Measurements from ENCODE around the gene TMC1. TPM values are rescaled to one million over a fixed set of nuclear protein-coding genes. Genes with fewer than 3 reads are reported as not detected.

The TMC1 gene
- polyA plus RNA-seq, 2 of the 4 experiments (the other 2 are of a cell fraction) = 0.12 to 0.17 TPM

DNA sequence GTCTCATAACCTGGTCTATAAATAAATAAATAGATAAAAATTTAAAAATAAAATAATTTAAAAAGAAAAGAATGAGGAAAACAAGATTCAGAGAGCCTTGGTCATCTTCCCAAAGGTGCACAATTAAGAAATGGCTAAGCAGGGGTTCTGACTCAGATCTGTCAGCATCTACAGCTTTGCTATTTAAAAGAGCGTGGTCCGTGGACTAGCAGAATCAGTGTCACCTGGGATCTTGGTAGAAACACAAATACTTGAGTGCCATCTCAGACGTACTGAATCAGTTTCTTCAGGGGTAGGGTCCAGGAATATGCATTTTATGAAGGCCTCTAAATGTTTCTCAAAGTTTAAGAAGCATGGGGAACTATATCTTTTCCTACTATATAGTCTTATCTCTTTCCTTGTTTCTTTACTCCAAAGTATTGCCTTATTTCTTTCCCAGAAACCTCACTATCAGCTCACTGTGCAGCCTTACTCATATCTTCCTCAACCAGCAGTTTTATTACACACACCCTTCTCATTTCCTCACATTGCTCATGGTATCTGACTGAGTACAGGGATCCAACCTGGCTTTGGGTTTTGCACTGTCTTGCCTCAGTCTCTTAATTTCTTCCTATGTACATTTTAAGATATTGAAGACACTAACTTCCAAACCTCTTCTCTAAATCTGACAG is 58.6 kb downstream of the TMC1 start:
- CTCF ChIA-PET = interaction anchor here (1.0 to 2.1 kb wide), 3 partner anchors 8 to 299 kb away, joined by 3 to 6 read pairs (median 3); no protein-coding TSS in a partner anchor
- DNase-seq (ENCODE audit: low read depth in 1 of 2, low spot score in 1 of 2) = no peak
- 60% methylated on average over 3 of the region's 3 CpGs for WGBS (ENCODE audit: missing lambda C conversion rate)
- FAIRE-seq = no peak
- POLR2A ChIA-PET = interaction anchor here (0.9 to 6.0 kb wide), 2 partner anchors 9 to 216 kb away, joined by 3 to 79 read pairs; partner anchors contain the start of gene ZFAND5
- H3K4me1 ChIP-seq = peaks cover 67% of the 10 kb centered on the region
- ATAC-seq = peak in 1 of 2 experiments; percentile 34; a peak in 2 of 6 replicates
- H3K9me3 ChIP-seq = no peaks in the 10 kb centered on the region
- no peak for TF ChIP-seq BHLHE40 (IDR thresholded peaks at IDR 0.05; ENCODE audit: low read depth, low read length)
- TF ChIP-seq, protein P1, sequence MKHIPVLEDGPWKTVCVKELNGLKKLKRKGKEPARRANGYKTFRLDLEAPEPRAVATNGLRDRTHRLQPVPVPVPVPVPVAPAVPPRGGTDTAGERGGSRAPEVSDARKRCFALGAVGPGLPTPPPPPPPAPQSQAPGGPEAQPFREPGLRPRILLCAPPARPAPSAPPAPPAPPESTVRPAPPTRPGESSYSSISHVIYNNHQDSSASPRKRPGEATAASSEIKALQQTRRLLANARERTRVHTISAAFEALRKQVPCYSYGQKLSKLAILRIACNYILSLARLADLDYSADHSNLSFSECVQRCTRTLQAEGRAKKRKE (CRISPR knock-in tag; IDR thresholded peaks at IDR 0.05; ENCODE audit: low read depth) = 0 out of 2 replicates have a peak, but pooled peaks have one; percentile 26
- TF ChIP-seq NPAS2 (CRISPR knock-in tag; IDR thresholded peaks at IDR 0.05; ENCODE audit: borderline replicate concordance) = no peak
- peak overlapping the region; percentile 67 for H3K4me2 ChIP-seq
- H3K4me3 ChIP-seq = no peak overlapping the region
- H3K27ac ChIP-seq = peak overlapping the region; percentile 72 to 89

DNA sequence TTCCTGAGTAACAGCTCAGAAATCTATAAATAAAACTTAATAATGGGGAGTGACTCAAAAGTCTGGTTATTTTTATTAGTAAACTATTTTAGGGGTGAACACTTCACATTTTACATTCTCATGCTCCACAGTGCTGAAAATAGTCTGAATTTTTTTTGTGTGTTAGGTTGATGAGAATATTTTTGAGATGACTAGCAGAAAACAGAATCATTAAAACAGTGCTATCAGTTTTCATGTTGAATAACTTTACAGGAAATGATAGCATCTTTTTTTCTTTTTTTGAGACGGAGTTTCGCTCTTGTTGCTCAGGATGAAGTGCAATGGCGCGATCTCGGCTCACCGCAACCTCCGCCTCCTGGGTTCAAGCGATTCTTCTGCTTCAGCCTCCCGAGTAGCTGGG is 60.3 kb downstream of the TMC1 start:
- DNase-seq (ENCODE audit: low read depth in 1 of 2, low spot score in 1 of 2) (no peak), FAIRE-seq (no peak), ATAC-seq (no peak)
- Histone ChIP-seq H3K4me1 (peaks cover 79% of the 10 kb centered on the region), H3K27ac (peak overlapping the region; percentile 49 to 72), H3K4me2 (peak overlapping the region; percentile 67), H3K4me3 (no peak overlapping the region), H3K9me3 (no peaks in the 10 kb centered on the region)
- ChIA-PET POLR2A (interaction anchor here (1.6 kb wide), 1 partner anchor 216 kb away, joined by 6 read pairs; the partner anchor contains the start of gene ZFAND5), CTCF (interaction anchor here (1.6 kb wide), 1 partner anchor 10 kb away, joined by 7 read pairs; no protein-coding TSS in a partner anchor)
- WGBS (ENCODE audit: missing lambda C conversion rate) = 91% methylated on average over 9 of the region's 9 CpGs
- TF ChIP-seq FOSL2 (IDR thresholded peaks at IDR 0.05) (no peak), FOSL2 (CRISPR knock-in tag; IDR thresholded peaks at IDR 0.05) (peak; percentile 46; the same call in 1 of the 2 replicates), MAFK (IDR thresholded peaks at IDR 0.05; ENCODE audit: partially characterized antibody) (no peak), GATA3 (IDR thresholded peaks at IDR 0.05; ENCODE audit: borderline replicate concordance) (no peak), HEYL (CRISPR knock-in tag; IDR thresholded peaks at IDR 0.05) (no peak), ESRRA (IDR thresholded peaks at IDR 0.05; ENCODE audit: borderline replicate concordance, low read length) (no peak)

- H3K9me3 ChIP-seq = no peaks in the 10 kb centered on the region
- ATAC-seq (no peak), FAIRE-seq (no peak), DNase-seq (ENCODE audit: low read depth in 1 of 2, low spot score in 1 of 2) (no peak)
- ChIA-PET POLR2A (no interaction called here), CTCF (interaction anchor here (0.6 to 1.8 kb wide), 4 partner anchors 9 to 1028 kb away, joined by 3 to 6 read pairs (median 4); no protein-coding TSS in a partner anchor)
- H3K4me1 ChIP-seq = peaks cover 70% of the 10 kb centered on the region
- H3K4me2 ChIP-seq = no peak overlapping the region
- peak overlapping the region; percentile 2 to 41; a peak in 2 of 6 replicates for H3K27ac ChIP-seq
- no peak overlapping the region for H3K4me3 ChIP-seq
- TF ChIP-seq JUNB (IDR thresholded peaks at IDR 0.05) (no peak), MAFK (IDR thresholded peaks at IDR 0.05; ENCODE audit: partially characterized antibody) (peak; percentile 86)
Observed at GRCh38 chr9:72583370-72583769, 62.0 kb downstream of the TMC1 start.

DNA sequence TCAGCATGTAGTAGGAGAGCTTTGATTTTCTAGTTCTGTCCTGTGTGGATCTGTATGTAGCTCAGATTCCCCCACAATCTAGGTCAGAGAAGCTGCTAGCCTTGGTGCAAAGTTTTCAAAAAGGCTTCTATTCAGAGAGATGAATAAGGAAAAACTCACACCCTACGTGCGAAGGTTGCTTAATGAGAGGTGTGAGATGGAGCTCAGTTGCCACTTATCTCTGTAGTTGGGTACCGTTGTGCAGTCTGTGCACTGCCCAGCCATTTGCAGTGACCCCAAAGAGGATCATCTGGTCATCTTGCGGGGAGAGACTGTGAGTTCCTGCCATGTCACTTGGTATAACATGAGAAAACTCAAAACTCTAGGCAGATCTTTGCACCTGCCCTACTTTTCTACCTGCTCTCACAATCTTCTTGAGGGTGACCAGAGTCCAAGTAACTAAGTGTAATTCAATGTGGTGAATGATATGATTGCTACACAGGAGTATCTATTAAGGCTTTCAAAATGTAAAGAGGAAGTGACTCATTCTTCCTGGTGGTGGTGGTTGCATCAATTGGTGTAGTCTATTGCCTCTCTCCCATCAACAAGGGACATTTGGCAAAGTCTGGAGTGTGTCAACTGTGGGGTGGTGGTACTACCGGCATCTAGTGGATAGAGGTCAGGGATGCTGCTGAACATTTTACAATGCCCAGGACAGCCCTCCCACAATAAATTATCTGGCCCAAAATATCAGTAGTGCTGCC is 65.2 kb downstream of the TMC1 start:
- DNase-seq (ENCODE audit: low read depth in 1 of 2, low spot score in 1 of 2) (peak; percentile 51 to 84), ATAC-seq (peak; percentile 86 to 88), FAIRE-seq (no peak)
- no peaks in the 10 kb centered on the region for H3K9me3 ChIP-seq
- peaks cover 47% of the 10 kb centered on the region for H3K4me1 ChIP-seq
- 66% methylated on average over 5 of the region's 5 CpGs for WGBS (ENCODE audit: missing lambda C conversion rate)
- CTCF ChIA-PET = interaction anchor here (0.9 to 2.0 kb wide), 10 partner anchors 11 to 305 kb away, joined by 3 to 7 read pairs (median 4); partner anchors contain the start of gene ZFAND5
- H3K27ac ChIP-seq = peak overlapping the region; percentile 72 to 83
- POLR2A ChIA-PET = interaction anchor here (0.7 to 2.0 kb wide), 5 partner anchors 8 to 294 kb away, joined by 3 to 24 read pairs (median 3); partner anchors contain the start of gene ZFAND5
- H3K4me2 ChIP-seq = peak overlapping the region; percentile 70
- no peak overlapping the region for H3K4me3 ChIP-seq
- TF ChIP-seq, protein P2, sequence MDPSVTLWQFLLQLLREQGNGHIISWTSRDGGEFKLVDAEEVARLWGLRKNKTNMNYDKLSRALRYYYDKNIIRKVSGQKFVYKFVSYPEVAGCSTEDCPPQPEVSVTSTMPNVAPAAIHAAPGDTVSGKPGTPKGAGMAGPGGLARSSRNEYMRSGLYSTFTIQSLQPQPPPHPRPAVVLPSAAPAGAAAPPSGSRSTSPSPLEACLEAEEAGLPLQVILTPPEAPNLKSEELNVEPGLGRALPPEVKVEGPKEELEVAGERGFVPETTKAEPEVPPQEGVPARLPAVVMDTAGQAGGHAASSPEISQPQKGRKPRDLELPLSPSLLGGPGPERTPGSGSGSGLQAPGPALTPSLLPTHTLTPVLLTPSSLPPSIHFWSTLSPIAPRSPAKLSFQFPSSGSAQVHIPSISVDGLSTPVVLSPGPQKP (IDR thresholded peaks at IDR 0.05; ENCODE audit: low read depth, low read length) = no peak
- TF ChIP-seq NFE2L2 (conservative IDR thresholded peaks at IDR 0.05; ENCODE audit: low read length) (no peak), EP300 (IDR thresholded peaks at IDR 0.05) (peak; percentile 77 to 82; a peak in 3 of 5 replicates), MAX (IDR thresholded peaks at IDR 0.05) (no peak), CBX2 (IDR thresholded peaks at IDR 0.05; ENCODE audit: borderline replicate concordance, low read depth) (no peak), ZNF302 (CRISPR knock-in tag; IDR thresholded peaks at IDR 0.05) (no peak), ZFP36 (IDR thresholded peaks at IDR 0.05; ENCODE audit: borderline replicate concordance, partially characterized antibody) (no peak), RFX5 (IDR thresholded peaks at IDR 0.05) (no peak), E2F6 (IDR thresholded peaks at IDR 0.05; ENCODE audit: borderline replicate concordance, low read depth) (no peak), MYC (IDR thresholded peaks at IDR 0.05; ENCODE audit: borderline replicate concordance, low read length) (no peak)
- TF ChIP-seq, protein P3, sequence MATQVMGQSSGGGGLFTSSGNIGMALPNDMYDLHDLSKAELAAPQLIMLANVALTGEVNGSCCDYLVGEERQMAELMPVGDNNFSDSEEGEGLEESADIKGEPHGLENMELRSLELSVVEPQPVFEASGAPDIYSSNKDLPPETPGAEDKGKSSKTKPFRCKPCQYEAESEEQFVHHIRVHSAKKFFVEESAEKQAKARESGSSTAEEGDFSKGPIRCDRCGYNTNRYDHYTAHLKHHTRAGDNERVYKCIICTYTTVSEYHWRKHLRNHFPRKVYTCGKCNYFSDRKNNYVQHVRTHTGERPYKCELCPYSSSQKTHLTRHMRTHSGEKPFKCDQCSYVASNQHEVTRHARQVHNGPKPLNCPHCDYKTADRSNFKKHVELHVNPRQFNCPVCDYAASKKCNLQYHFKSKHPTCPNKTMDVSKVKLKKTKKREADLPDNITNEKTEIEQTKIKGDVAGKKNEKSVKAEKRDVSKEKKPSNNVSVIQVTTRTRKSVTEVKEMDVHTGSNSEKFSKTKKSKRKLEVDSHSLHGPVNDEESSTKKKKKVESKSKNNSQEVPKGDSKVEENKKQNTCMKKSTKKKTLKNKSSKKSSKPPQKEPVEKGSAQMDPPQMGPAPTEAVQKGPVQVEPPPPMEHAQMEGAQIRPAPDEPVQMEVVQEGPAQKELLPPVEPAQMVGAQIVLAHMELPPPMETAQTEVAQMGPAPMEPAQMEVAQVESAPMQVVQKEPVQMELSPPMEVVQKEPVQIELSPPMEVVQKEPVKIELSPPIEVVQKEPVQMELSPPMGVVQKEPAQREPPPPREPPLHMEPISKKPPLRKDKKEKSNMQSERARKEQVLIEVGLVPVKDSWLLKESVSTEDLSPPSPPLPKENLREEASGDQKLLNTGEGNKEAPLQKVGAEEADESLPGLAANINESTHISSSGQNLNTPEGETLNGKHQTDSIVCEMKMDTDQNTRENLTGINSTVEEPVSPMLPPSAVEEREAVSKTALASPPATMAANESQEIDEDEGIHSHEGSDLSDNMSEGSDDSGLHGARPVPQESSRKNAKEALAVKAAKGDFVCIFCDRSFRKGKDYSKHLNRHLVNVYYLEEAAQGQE (IDR thresholded peaks at IDR 0.05) = no peak

Data from A549 (cell line).